PFSK-1 (cell line): ENCODE results near the gene GFOD1.

Experiments
- FOXP2 ChIP-seq: optimal IDR thresholded peaks from 2 replicates; pipeline ENCODE3; 2011; ENCODE audit warnings: borderline replicate concordance, control low read depth, inconsistent platforms; ENCODE audit not compliant: insufficient read depth; ENCODE audit errors: extremely low read length, extremely low read depth
- POLR2AphosphoS5 ChIP-seq: IDR thresholded peaks from 2 replicates; pipeline ENCODE4 v1.6.1; 2012; ENCODE audit warnings: low read depth, mild to moderate bottlenecking, control low read depth, low read length, moderate library complexity
- SIN3A ChIP-seq: IDR thresholded peaks from 2 replicates; pipeline ENCODE4 v1.6.1; 2012; ENCODE audit warnings: mild to moderate bottlenecking, low read length, moderate library complexity, borderline replicate concordance; ENCODE audit not compliant: insufficient read depth
- TAF1 ChIP-seq: IDR thresholded peaks from 2 replicates; pipeline ENCODE4 v1.6.1; 2012; ENCODE audit warnings: low read length, control low read depth, borderline replicate concordance; ENCODE audit not compliant: insufficient read depth
- TF ChIP-seq, protein P1 (sequence below), 2 experiments: IDR thresholded peaks; 2 replicates each; pipeline versions ENCODE4 v1.6.1 to v1.8.0; 2011 to 2012; ENCODE audit warnings: low read depth in 2 of 2, low read length in 2 of 2, control low read depth in 1 of 2, inconsistent platforms in 1 of 2, mild to moderate bottlenecking in 1 of 2, moderate library complexity in 1 of 2; ENCODE audit not compliant: insufficient read depth in 1 of 2

The GFOD1 gene

GRCh38 chr6:13517116-13517515, 29.7 kb upstream of the GFOD1 start:
- TF ChIP-seq TAF1 (no peak), FOXP2 (no peak), SIN3A (no peak), POLR2AphosphoS5 (no peak)
- TF ChIP-seq, protein P1, sequence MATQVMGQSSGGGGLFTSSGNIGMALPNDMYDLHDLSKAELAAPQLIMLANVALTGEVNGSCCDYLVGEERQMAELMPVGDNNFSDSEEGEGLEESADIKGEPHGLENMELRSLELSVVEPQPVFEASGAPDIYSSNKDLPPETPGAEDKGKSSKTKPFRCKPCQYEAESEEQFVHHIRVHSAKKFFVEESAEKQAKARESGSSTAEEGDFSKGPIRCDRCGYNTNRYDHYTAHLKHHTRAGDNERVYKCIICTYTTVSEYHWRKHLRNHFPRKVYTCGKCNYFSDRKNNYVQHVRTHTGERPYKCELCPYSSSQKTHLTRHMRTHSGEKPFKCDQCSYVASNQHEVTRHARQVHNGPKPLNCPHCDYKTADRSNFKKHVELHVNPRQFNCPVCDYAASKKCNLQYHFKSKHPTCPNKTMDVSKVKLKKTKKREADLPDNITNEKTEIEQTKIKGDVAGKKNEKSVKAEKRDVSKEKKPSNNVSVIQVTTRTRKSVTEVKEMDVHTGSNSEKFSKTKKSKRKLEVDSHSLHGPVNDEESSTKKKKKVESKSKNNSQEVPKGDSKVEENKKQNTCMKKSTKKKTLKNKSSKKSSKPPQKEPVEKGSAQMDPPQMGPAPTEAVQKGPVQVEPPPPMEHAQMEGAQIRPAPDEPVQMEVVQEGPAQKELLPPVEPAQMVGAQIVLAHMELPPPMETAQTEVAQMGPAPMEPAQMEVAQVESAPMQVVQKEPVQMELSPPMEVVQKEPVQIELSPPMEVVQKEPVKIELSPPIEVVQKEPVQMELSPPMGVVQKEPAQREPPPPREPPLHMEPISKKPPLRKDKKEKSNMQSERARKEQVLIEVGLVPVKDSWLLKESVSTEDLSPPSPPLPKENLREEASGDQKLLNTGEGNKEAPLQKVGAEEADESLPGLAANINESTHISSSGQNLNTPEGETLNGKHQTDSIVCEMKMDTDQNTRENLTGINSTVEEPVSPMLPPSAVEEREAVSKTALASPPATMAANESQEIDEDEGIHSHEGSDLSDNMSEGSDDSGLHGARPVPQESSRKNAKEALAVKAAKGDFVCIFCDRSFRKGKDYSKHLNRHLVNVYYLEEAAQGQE (IDR thresholded peaks at IDR 0.05; ENCODE audit: insufficient read depth in 1 of 2, low read depth in 2 of 2, low read length in 2 of 2), result no peak

DNA sequence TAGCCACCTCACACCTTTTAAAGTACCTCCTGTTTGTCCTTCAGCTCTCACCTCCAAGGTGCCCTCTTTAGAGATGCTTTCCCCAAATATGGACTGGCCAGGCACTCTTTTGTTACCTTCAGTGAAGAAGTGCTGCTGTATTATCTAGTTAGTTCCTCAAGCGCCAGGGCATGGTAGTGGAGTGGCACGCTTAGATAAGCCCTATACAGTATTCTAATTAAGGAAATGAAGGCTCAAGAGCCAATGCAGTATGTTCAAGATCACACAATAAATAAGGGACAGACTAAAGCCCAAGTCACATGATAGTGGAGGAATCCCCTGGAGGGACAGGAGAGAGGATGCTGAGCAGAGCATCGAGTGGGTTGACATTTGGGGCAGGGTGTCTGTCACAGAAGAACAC, 28.5 kb upstream of the GFOD1 start:
- TF ChIP-seq TAF1 (no peak), SIN3A (no peak), POLR2AphosphoS5 (no peak), FOXP2 (no peak)
- TF ChIP-seq, protein P1 (IDR thresholded peaks at IDR 0.05; ENCODE audit: insufficient read depth in 1 of 2, low read depth in 2 of 2, low read length in 2 of 2), result no peak

- TF ChIP-seq POLR2AphosphoS5, result no peak
- TF ChIP-seq SIN3A, result no peak
- TF ChIP-seq TAF1, result no peak
- TF ChIP-seq, protein P1 (IDR thresholded peaks at IDR 0.05; ENCODE audit: insufficient read depth in 1 of 2, low read depth in 2 of 2, low read length in 2 of 2), result no peak
- TF ChIP-seq FOXP2, result no peak
Observed at GRCh38 chr6:13513626-13514502, 26.5 kb upstream of the GFOD1 start.

- TF ChIP-seq SIN3A (no peak), FOXP2 (no peak), TAF1 (no peak), POLR2AphosphoS5 (no peak)
- TF ChIP-seq, protein P1 (IDR thresholded peaks at IDR 0.05; ENCODE audit: insufficient read depth in 1 of 2, low read depth in 2 of 2, low read length in 2 of 2), result no peak
Observed at GRCh38 chr6:13512900-13513299, 25.5 kb upstream of the GFOD1 start.
